Cortex of kidney (tissue), 1 donor: Measurements from ENCODE around the gene COLGALT1.
"Not testable (repeated sequence)": the region's sequence is repeated elsewhere in the genome, so short reads cannot be mapped to it uniquely, and the experiment has no call there.

Experiments used
- DNase-seq: peaks from one replicate; lab custom pipeline; 2025; lab: John Stamatoyannopoulos, UW

COLGALT1 gene

DNA sequence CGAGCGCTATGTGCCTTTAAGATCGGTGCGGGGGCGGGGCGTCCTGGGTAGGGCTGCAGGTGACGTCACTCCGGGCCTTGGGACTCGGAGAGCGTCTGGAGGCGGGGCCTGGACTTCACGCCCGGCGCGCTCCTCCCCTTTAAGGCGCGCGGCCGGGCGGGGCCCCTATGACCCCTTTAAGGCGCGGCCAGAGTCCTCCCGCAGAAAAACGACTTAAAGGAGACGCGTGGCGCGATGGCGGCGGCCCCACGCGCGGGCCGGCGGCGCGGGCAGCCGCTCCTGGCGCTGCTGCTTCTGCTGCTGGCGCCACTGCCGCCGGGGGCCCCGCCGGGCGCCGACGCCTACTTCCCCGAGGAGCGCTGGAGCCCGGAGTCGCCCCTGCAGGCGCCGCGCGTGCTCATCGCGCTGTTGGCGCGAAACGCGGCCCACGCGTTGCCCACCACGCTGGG is at the start of gene COLGALT1:
Gene COLGALT1, plus strand, starts transcription at position 170 of the 449 bp plus-strand sequence. Its CDS starts 65 bp downstream, at position 235.
- DNase-seq: no peak

DNA sequence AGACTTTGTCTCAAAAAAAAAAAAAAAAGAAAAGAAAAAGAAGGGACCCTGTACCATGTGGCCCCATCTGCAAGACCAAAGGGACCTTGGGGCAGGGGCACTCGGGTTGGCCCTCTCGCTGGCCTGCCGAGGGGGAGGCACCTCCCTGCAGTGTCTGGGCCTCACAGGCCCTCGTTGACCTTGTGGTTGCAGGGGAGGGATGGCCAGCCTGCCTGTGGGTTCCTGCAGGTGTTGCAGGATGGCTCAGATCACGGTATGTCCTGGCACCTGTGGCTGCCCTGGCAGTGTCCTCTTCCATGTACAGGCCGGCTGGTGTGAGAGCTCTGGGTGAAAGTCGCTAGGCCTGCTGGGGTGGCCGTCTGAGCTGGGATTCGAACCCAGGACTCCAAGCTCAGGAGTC is 48.7 kb upstream of the COLGALT1 start:
- DNase-seq: no peak

DNA sequence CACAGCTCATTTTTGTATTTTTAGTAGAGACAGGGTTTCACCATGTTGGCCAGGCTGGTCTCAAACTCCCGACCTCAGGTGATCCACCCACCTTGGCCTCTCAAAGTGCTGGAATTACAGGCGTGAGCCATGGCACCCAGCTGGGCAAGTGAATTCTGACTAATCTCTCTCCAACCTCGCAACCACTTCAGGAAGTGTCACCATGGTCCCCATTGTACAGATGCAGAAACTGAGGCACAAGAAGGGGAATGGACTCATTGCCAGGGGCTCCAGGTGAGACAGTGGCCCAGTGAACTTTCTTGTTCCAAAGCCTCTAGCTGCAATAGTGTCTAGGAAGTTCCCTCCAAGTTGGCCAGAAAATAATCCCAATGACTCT is 46.9 kb upstream of the COLGALT1 start:
- DNase-seq: not testable (repeated sequence)

DNA sequence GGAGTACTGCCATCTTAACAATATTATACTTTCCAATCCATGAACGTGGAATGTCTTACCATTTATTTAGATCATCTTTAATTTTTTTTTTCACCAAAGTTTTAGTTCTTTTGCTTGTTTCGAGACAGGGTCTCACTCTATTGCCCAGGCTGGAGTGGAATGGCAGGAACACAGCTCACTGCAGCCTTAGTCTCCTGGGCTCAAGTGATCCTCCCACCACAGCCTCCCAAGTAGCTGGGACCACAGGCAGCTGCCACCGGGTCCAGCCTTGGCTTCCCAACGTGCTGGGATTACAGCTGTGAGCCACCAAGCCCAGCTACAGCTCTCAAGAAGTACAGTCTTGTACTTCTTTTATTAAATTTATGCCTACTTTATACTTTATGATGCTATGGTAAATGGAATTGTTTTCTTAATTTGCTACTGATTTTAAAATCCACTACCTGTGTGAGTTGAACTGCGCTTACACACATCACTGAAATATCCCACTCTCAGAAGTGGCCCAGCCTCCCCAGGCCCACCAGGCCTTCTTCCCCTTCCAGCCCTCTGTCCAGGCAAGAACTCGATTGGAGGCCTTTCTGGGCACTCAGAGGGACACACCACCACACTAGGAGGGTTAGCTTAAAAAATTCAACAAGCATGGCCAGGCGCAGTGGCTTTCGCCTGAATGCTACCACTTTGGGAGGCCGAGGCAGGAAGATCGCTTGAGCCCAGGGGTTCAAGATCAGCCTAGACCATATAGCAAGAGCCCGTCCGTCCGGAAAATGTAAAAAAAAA is 45.0 kb upstream of the COLGALT1 start:
- no peak for DNase-seq

DNA sequence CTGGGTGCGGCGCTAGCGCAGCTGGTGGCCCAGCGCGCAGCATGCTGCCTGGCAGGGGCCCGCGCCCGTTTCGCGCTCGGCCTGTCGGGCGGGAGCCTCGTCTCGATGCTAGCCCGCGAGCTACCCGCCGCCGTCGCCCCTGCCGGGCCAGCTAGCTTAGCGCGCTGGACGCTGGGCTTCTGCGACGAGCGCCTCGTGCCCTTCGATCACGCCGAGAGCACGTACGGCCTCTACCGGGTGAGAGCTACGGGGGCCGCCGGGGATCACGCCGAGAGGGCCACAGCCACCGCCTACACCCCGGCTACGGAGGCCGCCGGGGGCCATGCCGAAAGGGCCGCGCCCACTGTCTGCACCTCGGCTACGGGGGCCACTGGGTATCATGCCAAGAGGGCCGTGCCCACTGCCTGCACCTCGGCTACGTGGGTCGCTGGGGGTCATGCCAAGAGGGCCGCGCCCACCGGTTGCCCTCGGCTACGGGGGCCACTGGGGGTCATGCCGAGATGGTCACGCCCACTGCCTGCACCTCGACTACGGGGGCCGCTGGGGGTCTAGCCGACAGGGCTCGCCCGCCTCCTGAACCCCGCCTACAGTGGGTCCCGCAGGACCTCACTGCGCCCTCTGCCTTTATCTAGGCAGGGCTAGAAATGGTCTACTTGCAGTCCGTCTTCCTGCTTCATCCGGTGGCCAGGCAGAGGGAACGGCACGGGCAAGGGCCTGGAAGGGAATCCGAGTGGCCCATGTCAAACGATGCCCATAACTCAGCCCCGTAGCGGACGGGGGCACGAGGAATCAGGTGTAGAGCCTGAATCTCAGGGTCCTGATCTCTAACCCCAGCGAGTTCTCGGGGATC is 43.5 kb upstream of the COLGALT1 start:
- no peak for DNase-seq

DNA sequence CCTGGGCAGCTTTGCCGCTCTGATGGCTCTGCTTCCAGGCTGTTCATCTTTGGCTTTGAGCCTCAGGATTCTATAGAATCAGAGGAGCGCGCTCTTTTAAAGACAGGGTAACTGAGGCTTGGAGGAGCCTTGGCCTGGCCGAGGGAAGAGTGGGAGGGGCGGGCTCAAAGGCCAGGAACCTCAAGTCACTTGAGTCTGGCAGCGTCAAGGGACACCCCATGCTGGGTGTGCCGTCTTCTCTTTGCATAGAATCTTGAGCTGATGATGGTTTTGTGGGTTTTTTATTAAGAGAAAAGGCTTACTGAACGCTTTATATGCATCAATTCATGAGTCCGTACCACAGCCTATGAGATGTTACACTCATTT is 42.9 kb upstream of the COLGALT1 start:
- no peak for DNase-seq

DNA sequence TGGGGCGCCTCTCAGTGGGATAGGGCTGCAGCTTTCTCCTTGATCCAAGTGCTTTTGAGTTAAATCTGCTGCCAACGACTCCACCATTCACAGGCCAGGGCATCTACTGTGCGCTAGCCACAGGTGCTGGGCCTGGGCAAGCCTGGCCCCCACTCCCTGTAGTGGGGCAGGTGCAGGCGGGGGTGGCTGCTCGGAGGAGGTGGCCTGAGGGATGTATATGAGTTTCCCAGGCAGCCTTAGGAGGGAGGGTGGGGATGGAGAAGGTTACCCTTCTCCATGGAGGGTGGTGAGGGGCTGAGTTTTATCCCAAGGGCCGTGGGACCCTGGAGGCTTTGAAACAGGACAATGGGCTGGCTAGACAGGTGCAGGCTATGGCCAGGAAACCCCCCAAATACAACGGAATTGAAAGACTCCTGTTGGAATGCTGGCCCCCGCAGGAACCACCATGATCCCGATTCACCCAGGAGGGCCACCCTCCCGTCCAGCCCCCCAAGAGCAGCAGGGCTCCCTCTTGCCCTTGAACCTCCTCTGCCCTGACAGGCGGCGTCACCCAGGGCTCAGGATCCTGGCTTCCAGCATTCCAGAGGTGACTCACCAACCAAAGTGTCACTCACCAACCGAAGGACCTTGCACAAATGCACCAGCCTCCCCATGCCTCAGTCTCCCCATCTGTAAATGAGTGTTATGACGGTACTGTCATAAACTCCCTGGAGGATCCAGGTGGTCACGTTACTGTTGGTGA is 39.9 kb upstream of the COLGALT1 start:
- no peak for DNase-seq

DNA sequence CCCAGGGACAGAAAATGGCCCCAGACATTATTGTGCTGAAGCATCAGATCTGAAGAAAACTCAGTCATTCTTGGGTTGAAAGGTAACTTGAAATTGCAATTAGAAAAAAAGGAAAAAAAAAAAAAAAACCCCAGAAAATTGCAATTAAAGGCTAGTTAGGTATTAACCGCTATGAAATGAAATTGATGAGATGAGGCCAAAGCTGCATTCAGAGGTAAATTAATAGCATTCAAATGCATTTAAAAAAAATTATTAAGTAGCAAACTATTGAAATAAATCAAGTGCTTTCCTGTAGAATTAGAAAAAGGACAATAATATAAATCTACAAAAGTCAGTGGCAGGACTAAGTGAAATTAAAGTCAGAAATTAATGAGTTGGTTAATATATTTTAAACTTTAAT is 37.6 kb upstream of the COLGALT1 start:
- DNase-seq: no peak

DNA sequence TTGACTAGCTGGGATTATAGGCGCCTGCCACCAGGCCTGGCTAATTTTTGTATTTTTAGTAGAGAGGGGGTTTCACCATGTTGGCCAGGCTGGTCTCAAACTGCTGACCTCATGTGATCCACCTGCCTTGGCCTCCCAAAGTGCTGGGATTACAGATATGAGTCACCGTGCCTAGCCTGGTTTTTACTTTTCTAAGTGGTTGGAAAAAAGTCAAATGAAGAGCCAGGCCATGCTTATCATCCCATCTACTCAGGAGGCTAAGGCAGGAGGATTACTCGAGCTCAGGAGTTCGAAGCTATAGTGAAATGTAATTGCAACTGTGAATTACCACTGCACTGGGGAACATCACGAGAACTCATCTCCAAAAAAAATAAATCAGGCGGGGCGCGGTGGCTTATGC is 36.8 kb upstream of the COLGALT1 start:
- not testable (repeated sequence) for DNase-seq

DNA sequence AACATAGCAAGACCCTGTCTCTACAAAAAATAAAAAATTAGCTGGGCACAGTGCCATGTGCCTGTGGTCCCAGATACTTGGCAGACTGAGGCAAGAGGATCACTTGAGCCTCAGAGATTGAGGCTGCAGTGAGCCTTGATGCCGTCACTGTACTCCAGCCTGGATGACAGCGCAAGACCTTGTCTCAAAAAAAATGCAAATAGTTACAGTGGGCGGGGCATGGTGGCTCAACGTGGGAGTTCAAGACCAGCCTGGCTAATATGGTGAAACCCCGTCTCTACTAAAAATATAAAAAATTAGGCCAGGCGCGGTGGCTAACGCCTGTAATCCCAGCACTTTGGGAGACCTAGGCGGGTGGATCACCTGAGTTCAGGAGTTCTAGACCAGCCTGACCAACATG is 35.5 kb upstream of the COLGALT1 start:
- no peak for DNase-seq

DNA sequence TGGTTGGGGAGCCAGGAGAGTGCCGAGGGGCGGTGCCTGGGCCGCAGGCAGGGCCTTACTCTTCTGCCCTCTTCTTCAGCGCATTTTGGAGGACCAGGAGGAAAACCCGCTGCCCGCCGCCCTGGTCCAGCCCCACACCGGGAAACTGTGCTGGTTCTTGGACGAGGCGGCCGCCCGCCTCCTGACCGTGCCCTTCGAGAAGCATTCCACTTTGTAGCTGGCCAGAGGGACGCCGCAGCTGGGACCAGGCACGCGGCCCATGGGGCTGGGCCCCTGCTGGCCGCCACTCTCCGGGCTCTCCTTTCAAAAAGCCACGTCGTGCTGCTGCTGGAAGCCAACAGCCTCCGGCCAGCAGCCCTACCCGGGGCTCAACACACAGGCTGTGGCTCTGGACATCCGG is 34.6 kb upstream of the COLGALT1 start:
- DNase-seq: no peak

DNA sequence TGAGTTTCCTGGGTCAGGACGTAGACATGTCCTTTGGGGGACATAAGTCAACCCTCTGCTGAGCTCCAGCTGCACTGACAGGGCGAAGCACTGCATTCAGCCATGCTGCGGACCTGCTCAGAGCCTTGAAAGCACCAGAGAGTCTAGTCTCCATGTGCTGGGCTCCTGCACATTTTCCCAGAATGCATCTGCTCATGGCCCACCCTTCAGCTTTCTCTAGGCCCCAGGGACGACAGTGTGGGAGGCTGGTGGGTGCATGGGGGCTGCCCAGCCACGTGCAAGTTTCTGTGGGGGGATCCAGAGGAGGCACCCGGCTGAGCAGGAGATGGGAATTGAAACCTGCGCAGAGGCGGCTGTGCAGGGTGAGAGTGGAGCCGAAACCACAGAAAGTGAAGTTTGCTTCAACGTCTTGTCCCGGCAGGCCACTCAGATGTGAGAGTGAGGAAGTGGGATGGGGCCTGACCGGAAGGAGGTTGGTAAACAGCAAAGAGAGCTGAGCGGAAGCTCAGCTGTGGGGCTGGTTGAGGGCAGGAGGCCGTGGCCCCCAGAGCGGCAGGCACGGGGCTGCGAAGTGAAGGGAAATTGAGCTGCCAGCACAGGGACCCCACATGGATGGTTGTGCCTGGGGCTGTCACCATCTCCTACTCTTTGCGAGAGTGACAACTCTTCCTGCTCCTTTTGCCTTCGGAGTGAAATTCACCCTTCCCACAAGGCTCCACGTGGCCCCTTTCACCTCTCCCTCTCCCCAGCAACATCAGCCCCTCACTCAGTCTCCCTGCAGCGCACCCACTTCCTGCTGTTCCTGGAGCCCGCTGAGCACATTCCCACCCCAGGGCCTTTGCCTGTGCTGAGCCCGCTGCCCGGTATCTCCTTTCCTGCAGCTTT is 32.2 kb upstream of the COLGALT1 start:
- DNase-seq: no peak

DNA sequence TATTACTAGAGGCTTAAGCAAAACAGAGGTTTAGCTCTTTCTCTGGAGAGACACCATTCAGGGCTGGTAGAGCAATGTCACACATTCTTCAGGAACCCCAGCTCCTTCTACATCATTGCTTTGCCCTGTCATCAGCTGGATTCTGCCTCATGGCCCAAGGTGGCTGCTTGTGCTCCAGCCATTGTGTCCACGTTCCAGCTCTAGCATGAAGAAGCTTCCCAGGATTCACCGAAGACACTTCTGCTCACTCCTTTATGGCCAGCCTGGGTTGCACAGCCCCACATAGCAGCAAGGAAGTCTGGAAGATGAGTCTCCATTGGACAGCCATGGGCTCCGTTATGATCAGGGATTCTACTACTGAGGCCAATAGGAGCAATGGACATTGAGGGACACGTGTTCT is 30.8 kb upstream of the COLGALT1 start:
- DNase-seq: no peak

DNA sequence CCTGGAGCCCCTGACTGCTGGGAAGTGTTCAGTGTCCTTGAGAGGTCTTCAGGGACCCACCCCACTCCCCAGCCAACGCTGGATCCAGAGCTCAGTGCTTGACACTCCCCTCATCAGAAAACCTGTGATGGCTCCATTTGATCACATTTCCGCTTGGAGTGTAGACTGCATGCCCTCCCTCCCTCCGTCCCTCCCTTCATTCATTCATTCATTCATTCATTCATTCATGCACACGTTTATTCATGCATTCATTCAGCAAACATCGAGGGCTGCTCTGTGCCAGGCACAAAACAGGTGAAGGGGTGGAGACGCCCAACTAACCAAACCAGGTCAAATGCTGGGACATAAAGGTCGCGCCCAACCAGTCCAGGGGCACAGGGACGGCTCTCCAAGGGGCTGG is 30.3 kb upstream of the COLGALT1 start:
- no peak for DNase-seq

DNA sequence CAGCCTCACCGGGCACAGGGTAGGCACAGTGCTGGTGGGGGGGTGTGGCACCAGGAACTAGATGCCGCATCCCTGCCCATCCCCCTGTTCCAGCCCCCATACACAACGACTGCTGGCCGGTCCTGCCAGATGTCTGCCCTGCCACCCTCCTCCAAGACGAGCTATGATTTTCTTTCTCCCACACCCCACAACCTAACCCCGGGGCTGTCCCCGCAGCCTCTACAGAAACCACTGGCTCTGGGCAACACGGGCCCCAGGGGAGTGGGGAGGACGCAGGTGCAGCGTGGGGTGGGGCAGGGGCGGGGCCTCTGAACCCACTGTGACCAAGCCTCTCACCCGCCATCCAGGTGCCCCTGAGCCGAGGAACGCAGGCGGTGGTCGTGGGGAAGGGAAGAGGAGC is 28.5 kb upstream of the COLGALT1 start:
- DNase-seq: no peak

DNA sequence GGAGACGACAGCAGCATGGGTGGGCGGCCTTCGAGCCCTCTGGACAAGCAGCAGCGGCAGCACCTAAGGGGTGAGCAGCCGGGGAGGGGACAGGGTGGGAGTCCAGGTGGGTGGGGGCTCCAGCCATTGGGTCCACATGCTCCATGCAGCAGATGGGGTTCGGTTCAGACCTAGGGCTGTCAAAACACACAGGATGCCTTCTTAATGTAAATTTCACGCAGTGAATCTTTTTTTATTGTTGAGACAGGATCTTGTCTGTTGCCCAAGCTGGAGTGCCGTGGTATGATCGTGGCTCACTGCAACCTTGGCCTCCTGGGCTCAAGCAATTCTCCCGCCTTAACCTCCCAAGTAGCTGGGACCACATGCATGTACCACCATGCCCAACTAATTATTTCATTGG is 28.1 kb upstream of the COLGALT1 start:
- no peak for DNase-seq

DNA sequence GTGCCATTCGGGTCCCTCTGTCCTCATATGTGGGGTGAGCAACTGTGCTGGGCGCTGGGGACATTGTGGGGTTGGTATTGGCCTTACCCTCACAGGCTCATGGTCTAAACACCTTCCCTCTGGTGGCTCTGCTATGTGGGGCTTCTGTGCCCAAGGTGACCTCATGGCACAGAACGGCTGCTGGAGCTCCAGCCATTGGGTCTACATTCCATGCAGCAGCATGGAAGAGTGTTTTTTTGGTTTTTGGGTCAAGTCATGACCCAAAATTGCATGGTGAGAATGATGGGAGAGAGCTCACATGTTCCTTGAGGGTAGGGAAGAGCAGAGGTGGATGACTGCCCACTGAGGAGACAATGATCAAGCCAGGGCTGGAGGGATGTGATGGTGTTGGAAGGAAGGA is 26.8 kb upstream of the COLGALT1 start:
- no peak for DNase-seq

DNA sequence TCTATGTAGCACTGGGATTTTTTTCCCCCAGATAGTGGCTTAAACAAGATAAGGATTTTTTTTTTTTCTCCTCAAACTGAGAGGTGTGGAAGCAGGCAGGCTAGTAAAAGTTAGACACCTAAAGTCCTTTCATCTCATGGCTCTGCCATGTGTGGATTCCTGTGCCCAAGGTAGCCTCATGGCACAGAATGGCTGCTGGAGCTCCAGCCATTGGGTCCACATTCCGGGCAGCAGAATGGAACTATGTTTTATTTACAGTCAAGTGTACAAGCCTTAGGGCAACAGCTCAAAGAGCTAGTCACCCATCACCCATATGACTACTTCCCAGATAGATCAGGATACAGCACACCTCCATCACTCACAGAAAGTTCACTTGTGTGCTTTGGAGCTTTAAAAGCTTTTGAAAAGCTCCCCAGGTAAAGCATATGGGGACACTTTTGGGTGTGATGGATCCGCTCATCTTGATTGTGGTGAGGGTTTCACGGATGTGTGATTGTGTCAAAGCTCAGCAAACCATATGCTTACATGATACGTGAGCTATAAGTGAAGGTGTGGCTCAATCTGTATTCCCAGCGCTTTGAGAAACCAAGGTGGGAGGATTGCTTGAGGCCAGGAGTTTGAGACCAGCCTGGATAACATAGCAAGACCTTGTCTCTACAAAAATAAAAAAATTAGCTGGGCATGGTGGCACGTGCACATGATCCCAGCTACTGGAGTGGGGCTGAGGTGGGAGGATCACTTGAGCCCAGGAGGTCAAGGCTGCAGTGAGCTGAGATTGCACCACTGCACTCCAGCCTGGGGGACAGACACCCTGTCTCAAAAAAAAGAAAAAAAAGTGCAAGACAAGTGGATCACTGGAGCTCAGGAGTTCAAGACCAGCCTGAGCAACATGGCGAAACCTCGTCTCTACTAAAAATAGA is 25.9 kb upstream of the COLGALT1 start:
- DNase-seq: no peak

DNA sequence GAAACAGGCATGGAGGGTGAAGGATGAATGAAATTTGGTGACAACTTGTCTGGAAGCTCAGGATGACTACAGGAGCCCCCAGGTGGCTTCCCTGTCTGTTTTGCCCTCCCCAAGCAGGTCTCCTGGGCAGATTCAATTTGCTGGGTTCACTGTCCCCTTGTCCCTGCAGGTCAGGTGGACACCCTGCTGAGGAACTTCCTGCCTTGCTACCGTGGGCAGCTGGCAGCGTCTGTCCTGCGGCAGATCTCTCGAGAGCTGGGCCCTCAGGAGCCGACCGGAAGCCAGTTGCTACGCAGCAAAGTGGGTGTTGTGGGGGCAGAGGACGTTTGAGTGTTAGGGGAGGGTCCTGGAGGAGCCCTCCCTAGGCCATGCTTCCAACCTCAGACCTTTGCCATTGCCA is 24.9 kb upstream of the COLGALT1 start:
- DNase-seq: no peak

DNA sequence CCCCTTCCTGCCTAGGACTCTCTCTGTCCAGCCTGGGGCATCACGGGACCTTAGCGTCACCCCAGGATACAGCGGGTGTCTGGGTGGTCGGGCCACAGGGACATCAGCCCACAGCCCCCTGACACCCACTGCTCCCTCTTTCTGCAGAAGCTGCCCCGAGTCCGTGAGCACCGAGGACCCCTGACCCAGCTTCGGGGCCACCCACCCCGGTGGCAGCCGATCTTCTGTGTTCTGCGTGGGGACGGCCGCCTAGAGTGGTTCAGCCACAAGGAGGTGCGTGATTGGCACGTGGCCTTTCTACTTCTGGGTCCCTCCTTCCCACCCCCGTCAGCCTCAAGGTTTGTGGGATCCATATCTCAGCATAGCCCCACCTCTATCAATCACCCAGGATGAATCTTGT is 23.3 kb upstream of the COLGALT1 start:
- DNase-seq: no peak

DNA sequence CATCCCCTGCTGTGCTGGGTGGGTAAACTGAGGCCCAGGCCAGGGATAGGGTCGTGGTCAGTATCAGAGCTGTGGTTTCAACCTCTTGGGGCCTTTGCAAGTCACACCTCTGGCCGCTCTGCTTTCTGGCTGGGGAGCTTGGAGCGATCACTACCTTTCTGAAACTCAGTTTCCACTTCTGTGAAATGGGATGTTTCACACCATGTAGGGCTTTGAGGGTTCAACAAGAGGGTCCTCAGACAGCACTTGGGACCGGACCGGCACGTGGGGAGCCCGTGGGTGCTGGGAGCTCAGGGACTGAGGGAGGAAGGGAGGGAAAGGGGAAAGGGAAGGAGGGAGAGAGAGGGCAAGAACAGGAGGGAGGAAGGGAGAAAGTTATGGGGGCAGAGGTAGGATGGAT is 22.9 kb upstream of the COLGALT1 start:
- no peak for DNase-seq
